Aortic smooth muscle cell (primary cell): ENCODE measurements around the gene KRTAP12-1. TPM values are rescaled to one million over a fixed set of nuclear protein-coding genes. Genes with fewer than 3 reads are reported as not detected.

Experiments used
- total RNA-seq: library from RNA; depleted of rRNA; stranded (reverse); fragments of >200 nt; gene quantifications from 2 replicates; pipeline ENCODE4 v1.2.3, GENCODE V29; 2014

The KRTAP12-1 gene, protein sequence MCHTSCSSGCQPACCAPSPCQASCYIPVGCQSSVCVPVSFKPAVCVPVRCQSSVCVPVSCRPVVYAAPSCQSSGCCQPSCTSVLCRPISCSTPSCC
- total RNA-seq: not detected in 2 replicates

GRCh38 chr21:44681861-44682579, at the start of gene KRTAP12-1:
KRTAP12-1 (minus strand) TSS chr21:44682163; CDS start chr21:44682123, 40 bp downstream.

GRCh38 chr21:44711327-44712202, 29.6 kb upstream of the KRTAP12-1 start, which contains the start of gene TSPEAR:
TSPEAR (minus strand) TSS chr21:44711572; CDS start chr21:44711514, 58 bp downstream.

DNA sequence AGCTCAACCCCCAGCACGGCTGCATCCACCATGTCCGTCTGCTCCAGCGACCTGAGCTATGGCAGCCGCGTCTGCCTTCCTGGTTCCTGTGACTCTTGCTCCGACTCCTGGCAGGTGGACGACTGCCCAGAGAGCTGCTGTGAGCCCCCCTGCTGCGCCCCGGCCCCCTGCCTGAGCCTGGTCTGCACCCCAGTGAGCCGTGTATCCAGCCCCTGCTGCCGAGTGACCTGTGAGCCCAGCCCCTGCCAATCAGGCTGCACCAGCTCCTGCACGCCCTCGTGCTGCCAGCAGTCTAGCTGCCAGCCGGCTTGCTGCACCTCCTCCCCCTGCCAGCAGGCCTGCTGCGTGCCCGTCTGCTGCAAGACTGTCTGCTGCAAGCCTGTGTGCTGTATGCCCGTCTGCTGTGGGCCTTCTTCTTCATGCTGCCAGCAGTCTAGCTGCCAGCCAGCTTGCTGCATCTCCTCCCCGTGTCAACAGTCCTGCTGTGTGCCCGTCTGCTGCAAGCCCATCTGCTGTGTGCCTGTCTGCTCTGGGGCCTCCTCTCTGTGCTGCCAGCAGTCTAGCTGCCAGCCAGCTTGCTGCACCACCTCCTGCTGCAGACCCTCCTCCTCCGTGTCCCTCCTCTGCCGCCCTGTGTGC, 15.3 kb upstream of the KRTAP12-1 start, which contains the start of gene KRTAP10-12:
Gene KRTAP10-12 (plus strand): TSS at position 1 of the 639 bp plus-strand sequence. CDS start 30 bp downstream, at position 31.

GRCh38 chr21:44666401-44667320, 15.3 kb downstream of the KRTAP12-1 start, which contains the start of gene KRTAP12-2:
KRTAP12-2 (minus strand) TSS chr21:44666927; CDS start chr21:44666886, 41 bp downstream.

DNA sequence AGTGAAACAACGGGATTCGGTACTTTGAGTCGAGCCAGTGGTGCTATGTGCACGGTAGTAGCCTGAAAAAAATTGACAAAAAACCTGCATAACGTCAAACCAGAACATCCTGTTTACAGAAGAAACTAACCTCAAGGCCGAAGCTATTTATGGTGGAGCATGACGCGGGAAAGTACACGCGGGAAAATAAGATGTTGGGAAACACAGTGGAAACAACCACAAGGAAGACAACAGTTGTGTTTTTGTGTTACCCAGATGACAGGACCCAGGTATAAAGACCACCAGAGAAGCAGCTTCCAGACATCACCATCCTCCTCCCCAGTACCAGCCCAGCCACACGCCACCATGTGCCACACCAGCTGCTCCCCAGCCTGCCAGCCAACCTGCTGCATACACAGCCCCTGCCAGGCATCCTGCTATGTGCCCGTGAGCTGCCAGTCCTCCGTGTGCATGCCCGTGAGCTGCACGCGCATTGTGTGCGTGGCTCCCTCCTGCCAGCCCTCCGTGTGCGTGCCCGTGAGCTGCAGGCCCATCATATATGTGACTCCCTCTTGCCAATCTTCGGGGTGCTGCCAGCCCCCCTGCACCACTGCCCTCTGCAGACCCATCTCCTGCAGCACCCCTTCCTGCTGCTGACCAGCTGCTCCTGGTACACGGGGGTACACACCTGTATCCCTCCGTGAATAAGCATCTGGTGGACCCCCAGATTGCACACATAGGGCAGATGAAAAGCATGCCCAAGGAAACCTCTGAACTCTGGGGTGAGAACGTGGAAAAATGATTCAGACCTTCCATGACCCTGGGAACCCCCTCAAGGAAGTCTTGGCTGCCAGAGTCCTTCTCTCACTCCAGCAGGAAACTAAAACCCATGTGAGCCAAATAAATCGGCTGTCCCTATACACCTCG, 24.1 kb downstream of the KRTAP12-1 start, which contains the start of gene KRTAP12-3:
Gene KRTAP12-3 (plus strand): TSS at position 298 of the 906 bp plus-strand sequence. CDS start 48 bp downstream, at position 346.

GRCh38 chr21:44654576-44655175, 27.3 kb downstream of the KRTAP12-1 start, which contains the start of gene KRTAP12-4:
KRTAP12-4 (minus strand) TSS chr21:44654659; CDS start chr21:44654614, 45 bp downstream.

DNA sequence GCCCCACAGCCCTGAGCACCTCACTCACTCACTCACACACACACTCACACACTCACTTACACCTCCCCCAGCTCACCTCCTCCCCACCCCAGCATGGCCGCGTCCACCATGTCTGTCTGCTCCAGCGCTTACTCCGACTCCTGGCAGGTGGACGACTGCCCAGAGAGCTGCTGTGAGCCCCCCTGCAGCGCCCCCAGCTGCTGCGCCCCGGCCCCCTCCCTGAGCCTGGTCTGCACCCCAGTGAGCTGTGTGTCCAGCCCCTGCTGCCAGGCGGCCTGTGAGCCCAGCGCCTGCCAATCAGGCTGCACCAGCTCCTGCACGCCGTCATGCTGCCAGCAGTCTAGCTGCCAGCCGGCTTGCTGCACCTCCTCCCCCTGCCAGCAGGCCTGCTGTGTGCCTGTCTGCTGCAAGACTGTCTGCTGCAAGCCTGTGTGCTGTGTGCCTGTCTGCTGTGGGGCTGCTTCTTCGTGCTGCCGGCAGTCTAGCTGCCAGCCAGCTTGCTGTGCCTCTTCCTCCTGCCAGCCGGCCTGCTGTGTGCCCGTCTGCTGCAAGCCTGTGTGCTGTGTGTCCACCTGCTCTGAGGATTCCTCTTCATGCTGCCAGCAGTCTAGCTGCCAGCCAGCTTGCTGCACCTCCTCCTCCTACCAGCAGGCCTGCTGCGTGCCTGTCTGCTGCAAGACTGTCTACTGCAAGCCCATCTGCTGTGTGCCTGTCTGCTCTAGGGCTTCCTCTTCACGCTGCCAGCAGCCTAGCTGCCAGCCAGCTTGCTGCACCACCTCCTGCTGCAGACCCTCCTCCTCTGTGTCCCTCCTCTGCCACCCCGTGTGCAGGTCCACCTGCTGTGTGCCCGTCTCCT, 35.4 kb downstream of the KRTAP12-1 start, which contains the start of gene KRTAP10-11:
Gene KRTAP10-11 (plus strand): TSS at position 49 of the 856 bp plus-strand sequence. CDS start 45 bp downstream, at position 94.

GRCh38 chr21:44637018-44637850, 44.7 kb downstream of the KRTAP12-1 start, which contains the start of gene KRTAP10-10:
KRTAP10-10 (plus strand) TSS chr21:44637356; CDS start chr21:44637418, 62 bp downstream.

Other genes with a start within 250 kb of the KRTAP12-1 start
- gene LRRC3, start 226.7 kb downstream of the KRTAP12-1 start, total RNA-seq: 0.13 and 0.25 TPM in 2 replicates
- not detected in 2 replicates for gene KRTAP10-1, start 142.0 kb downstream of the KRTAP12-1 start, total RNA-seq
- not detected in 2 replicates for gene KRTAP10-2, start 130.7 kb downstream of the KRTAP12-1 start, total RNA-seq
- not detected in 2 replicates for gene KRTAP10-3, start 123.4 kb downstream of the KRTAP12-1 start, total RNA-seq
- not detected in 2 replicates for gene KRTAP10-4, start 108.4 kb downstream of the KRTAP12-1 start, total RNA-seq
- not detected in 2 replicates for gene KRTAP10-5, start 101.6 kb downstream of the KRTAP12-1 start, total RNA-seq
- gene KRTAP10-6, start 89.7 kb downstream of the KRTAP12-1 start, total RNA-seq: not detected in 2 replicates
- not detected in 2 replicates for gene KRTAP10-7, start 81.6 kb downstream of the KRTAP12-1 start, total RNA-seq
- gene KRTAP10-8, start 70.1 kb downstream of the KRTAP12-1 start, total RNA-seq: not detected in 2 replicates
- not detected in 2 replicates for gene KRTAP10-9, start 55.1 kb downstream of the KRTAP12-1 start, total RNA-seq
- gene KRTAP10-10, start 44.8 kb downstream of the KRTAP12-1 start, total RNA-seq: not detected in 2 replicates
- gene KRTAP10-11, start 35.7 kb downstream of the KRTAP12-1 start, total RNA-seq: not detected in 2 replicates
- gene KRTAP12-4, start 27.5 kb downstream of the KRTAP12-1 start, total RNA-seq: not detected in 2 replicates
- gene KRTAP12-3, start 24.2 kb downstream of the KRTAP12-1 start, total RNA-seq: not detected in 2 replicates
- gene KRTAP12-2, start 15.2 kb downstream of the KRTAP12-1 start, total RNA-seq: not detected in 2 replicates
- gene KRTAP10-12, start 15.0 kb upstream of the KRTAP12-1 start, total RNA-seq: not detected in 2 replicates
- gene TSPEAR, start 29.4 kb upstream of the KRTAP12-1 start, total RNA-seq: not detected in 2 replicates
- 68.0 and 76.8 TPM in 2 replicates for gene UBE2G2, start 119.7 kb upstream of the KRTAP12-1 start, total RNA-seq
- gene SUMO3, start 135.9 kb upstream of the KRTAP12-1 start, total RNA-seq: 86.3 and 90.5 TPM in 2 replicates
- 220 and 298 TPM in 2 replicates for gene PTTG1IP, start 191.5 kb upstream of the KRTAP12-1 start, total RNA-seq
- 0.06 and 0.13 TPM in 2 replicates for gene ITGB2, start 238.7 kb upstream of the KRTAP12-1 start, total RNA-seq